ENCODE data around the gene MAP2K6.
"Not testable (repeated sequence)": the region's sequence is repeated elsewhere in the genome, so short reads cannot be mapped to it uniquely, and the experiment has no call there.

The MAP2K6 gene

DNA sequence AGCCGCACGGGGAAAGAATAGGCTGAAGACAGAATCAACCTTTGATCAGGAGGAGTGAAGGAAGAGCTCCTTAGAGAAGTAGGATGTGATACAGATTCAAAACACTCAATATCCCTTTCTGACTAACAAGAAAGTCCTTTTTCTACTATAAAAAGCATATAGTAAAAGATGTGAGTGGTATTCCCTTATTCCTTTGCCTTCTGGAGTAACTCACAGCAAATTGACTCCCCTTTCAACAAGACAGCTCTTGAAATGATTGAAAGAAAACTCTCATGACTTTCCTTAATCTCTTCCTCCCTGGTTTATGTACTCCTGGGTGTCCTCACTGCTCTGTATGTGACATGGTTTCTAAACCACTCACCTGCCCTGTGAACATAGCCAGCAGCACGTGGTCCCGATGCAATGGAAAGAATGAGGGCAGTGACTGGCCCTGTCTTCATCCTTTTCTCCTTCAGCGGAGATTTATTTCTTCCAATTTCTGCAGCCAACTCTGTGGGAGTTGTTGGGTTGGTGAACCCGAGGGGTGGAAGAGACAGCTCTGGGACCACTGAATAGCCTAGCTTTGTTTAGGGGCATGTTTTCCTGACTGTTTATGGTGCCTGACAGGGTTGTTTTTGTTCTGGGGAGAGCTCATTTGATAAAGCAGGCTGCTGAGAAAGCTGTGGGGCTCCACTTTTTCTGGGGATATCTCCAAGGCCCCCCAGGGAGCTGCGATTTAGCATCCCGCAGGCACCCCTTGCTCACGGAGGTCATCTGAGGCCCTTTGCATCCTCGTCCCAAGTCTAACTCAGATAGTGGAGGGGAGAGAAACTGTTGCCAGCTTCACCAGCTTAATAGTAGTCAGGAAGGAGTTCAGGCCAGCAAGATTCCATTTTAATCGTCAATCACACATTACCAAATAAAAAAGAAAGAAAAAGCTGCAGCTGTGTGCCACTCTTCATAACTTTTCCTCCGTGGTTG, 46.7 kb downstream of the MAP2K6 start:
- no peak for DNase-seq

DNA sequence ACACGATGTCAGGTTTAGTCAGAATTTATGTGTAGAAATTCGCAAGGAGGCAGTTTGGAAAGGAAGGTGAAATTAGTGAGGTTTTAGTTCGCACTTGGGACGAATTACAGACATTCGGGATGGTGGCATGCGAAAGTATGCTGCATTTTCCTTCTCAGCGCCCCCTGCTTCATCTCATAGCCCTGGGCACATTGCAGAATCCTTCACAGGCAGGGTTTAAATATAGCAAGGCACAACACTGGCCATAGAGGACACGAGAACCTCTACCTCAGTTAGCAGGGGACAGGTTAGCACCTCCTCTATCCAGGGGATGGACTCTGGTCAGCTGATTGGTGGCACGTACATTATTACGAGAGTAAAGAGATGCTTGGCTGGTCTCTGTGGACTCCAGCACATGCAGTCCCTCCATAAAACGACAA, 47.5 kb downstream of the MAP2K6 start:
- DNase-seq, result no peak

DNA sequence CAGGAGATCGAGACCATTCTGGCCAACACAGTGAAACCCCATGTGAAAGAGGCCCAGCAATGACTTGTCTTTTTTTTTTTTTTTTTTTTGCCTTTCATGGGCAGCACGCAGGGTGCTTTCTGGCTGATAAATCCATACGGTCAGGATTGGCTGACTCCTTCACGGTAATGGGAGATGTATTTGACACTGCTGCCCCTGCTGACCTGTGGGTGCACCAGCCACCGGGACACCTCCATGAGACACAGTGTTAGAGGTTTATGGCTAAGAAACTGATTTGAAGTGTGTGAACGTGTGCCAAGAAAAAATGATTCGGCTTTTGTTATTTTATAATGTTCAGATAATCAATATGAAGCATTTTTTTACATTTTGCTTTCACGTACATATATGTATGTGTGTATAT, 48.4 kb downstream of the MAP2K6 start:
- no peak for DNase-seq

DNA sequence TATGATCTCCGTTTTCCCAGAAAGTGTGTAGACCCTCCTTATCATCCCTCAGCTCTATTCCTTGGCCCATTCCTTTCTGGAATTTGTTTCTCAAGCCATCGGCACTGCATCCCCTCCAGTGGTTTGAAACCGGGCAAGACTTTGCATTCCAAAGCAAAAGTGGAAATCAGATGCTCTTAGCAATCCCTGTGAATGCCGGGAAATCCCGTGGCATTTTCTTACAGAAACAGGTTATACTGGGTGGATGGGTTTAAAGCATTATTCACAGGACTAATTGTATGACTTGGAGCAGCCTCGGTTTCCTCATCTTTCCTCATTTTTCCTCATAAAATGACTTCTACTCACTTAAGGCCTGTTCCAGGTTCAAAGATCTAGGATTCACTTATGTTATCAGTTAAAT, 52.0 kb downstream of the MAP2K6 start:
- DNase-seq, result no peak

DNA sequence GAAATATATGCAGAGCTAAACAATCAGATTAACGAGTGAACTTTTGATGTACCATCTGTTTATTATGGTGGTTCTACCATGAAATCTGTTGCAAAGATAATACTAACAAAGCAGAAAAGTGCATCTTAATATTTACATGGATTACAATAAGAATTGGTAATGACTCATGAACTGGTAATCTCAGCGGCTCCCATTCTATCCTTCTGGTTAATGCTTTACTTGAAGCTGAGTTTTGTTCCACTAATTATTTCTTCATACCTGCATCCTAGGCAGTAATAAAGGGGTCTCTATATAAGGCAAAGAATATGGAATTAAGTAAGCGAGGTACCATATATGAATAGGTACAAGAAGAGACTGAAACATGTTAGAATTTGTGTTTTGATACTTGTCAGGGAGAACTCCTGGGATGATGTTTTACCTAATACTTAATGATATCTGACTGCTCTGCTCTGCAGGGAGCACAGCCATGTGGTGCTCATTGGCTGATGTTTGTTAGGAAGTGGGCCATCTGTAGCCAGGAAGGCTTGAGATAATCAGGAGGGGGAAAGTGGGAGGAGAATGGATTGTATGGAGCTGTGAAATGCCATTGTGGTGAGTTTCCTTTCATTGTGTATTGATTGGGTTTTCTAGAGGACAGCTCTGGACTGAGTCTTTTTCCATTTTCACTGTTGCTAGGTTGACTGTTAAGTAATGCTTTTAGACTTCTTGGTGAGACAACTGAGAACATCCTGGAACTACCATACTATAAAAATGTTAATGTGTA, 52.6 kb downstream of the MAP2K6 start:
- DNase-seq, result no peak

DNA sequence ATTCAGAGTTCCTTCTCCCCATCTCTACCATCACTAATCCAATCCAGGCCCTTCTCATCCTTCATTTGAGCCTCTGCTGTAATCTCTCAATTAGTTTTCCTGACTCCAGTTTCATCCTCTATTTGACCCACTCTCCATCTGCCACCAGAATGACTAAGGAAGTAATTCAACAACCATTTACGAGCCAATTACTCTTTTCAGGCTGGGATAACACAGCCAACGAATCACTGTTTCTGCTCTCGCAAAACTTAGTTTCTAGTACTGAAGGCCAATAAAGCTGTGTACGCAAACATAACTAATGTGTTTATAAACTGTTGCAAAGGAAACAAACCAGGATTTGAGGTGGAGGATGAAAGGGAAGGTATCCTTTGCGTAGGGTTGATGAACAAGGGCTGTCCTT, 53.7 kb downstream of the MAP2K6 start:
- no peak for DNase-seq

DNA sequence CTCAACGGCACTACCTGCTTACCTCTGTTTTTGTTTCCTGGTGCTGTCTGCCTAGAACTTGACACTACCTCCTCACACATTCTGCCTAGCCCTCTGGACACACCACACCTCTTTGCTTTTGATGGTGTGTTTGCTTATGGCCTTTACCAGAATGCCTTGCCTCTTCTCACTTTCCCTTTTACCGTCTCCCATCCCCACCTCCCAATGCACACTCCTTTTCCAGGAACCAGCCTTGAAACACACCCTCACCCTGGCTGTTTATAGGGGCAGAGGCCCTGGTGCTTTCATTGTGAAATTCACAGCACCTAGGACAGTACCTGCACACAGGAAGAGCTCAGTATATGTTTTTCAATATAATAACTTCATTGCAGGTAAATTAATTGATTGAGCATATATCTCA, 56.2 kb downstream of the MAP2K6 start:
- no peak for DNase-seq

DNA sequence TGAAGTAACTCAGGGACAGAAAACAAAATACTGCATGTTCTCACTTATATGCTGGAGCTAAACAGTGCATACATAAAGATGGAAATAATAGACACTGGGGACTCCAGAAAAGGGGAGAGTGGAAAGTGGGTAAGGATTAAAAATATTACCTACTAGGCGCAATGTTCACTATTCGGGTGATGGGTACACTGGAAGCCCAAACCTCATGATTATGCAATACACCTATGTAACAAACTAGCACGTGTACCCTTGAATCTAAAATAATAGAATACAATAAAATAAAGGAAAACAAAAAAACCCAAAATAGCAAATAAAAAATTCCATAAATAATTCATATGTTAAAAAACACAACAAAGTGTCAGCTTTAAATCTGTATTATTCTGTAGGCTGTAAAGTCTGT, 56.9 kb downstream of the MAP2K6 start:
- no peak for DNase-seq

DNA sequence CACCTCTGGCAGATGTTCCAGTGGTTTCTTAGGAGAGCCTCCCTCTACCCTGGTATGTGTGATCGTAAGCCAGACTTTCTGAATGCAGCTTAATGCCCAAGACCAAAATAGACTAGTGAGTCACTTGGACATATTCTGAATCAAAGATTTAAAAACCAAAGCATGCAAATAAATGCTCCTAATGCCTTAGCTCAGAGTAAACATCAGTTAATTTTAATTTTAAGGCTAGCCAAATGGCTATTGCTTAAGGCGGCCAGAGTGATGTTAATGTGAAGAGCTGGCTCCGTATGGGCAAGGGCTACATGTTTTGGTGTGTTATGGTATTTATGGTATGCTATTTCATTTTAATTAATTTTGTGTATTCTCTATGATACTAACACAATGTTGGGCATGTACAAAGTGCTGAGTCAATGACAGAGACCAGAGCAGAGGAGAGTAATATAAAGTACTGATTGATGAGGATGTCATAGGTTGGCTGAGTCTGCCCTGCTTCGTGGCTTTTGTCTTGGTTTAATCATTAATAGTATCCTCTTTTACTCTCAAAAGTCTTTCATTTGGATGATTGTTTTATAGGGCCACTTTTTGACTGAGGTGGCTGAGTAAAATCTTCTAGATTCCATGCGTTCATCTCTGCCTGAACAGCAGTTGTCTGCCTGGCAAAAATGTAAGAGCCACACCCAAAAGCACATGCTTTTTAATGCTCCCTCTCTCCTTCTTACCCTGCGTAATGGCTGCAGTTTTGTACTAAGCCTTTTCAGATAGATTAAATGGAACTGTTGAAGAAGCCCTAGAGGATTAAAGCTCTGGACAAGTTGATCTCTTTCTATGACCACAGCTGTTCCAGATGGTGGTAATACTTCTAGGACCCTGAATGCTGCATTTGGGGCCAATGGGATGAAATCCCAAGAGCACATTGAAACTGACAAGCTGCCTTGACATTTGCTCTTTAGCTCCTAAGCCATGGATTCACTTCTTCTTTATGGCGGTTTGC, 59.6 kb downstream of the MAP2K6 start:
- DNase-seq, result no peak

DNA sequence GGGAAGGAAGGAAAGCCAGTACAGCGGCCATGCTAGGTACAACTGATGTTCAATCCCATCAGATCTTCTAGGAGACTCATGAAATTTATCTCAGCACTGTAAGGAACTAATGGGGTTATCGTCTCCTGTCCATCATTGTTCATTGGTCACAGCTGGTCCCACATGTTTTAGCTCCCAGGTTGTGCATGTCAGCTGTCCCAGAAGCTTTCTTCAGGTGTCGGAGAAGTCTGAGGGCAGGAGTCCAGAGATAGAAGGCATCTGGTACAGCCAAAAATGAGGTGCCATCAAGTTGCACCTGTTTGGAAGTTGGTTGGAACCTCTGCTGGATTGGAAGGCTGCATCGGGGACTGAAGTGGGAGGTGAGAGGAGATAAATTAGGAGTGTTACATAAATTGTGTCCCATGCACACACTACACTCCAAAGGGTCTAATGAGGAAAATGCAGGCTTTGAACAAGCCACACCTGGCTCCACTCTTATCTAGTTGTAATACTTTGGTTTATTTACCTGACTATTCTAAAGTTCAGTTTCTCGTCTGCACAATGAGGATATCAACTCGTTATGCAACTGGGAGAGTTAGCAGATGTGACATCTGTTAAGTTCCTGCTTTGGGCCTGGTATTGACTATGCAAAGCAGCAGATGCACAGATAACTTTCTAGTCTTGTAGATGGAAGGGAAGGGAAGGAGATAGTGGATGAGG, 62.9 kb downstream of the MAP2K6 start:
- no peak for DNase-seq

DNA sequence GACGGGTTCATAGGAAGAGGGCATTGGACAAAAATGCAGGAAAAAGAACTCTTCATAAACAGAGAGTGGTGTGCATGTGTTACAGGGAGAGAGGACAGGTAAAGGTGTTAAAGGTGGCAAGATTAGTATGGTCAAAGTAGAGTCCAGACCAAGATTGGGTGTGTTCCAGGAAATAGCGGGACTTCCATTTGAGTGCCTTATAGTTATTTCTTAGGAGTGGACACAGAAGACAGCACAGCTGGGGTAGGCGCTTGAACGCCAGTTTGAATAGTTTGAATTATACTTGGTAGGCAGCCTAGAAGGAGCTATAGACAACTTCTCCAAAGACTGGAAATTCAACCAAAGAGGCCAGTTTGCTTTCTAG, 63.4 kb downstream of the MAP2K6 start:
- no peak for DNase-seq

DNA sequence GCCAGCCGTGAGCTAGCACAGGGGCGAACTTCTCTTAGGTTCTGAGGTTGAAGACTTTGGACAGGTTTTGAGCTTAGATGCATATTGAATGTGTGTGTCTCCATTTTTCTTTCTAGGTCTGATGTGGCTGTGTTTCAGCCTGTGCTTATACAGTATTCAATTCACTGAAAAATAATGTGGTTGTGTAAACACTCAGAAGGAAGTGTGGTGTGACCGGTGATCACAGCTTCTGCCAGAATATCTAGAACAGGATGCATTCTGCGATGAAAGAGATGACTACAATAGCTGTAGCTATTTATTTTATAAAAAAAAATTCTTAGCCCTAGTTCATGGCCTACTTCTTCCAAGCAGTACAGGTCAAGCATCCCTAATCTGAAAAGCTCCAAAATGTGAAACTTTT, 64.4 kb downstream of the MAP2K6 start:
- no peak for DNase-seq

DNA sequence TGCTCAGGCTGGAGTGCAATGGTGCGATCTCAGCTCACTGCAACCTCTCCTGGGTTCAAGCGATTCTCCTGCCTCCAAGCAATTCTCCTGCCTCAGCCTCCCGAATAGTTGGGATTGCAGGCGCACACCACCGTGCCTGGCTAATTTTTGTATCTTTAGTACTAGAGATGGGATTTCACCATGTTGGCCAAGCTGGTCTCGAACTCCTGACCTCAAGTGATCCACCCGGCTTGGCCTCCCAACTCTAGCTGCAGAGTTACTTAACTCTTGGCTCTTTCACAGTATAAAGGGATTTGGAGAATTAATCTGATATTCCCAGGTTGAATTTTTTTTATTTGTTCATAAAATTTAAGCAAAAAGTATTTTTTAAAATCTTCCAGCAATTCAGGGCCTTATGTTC, 65.3 kb downstream of the MAP2K6 start:
- DNase-seq, result not testable (repeated sequence)

DNA sequence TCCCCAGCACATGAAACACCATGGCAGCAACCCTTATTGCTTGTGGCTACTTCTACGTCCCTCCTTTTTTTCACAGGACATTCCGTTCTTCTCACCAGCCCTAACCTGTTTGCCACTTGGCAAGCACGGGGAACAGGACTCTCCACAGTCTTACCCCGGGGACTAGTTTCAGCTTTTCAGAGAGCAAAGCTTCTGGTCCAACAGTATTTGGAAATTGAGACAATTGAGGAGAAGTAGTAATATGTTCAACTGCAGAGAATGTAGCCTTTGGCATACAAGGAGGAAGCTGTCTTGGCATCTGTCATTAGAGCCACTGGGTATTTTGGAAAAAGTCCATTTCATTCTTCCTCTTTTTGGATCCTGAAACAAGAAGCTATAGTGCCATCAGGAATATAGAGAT, 65.7 kb downstream of the MAP2K6 start:
- DNase-seq, result no peak

DNA sequence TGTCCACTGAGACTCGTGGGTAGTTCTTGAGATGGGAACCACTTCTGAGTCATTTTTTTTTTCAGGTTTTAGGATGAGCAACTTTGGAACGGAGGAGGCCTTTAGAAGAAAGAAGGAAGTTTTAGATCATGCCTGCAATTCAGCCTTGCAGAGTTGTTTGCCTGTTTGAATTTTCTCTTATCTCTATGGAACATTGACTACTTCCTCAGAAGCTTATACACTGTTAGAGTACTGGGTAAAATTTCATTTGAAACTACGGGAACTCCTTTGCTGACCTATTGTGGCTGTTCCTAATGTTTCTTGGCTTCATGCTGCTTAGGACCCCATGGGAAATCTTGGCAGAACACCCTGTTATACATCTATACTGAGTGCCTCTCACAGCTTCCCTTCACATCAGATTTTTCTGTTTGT, 70.8 kb downstream of the MAP2K6 start:
- DNase-seq, result no peak

DNA sequence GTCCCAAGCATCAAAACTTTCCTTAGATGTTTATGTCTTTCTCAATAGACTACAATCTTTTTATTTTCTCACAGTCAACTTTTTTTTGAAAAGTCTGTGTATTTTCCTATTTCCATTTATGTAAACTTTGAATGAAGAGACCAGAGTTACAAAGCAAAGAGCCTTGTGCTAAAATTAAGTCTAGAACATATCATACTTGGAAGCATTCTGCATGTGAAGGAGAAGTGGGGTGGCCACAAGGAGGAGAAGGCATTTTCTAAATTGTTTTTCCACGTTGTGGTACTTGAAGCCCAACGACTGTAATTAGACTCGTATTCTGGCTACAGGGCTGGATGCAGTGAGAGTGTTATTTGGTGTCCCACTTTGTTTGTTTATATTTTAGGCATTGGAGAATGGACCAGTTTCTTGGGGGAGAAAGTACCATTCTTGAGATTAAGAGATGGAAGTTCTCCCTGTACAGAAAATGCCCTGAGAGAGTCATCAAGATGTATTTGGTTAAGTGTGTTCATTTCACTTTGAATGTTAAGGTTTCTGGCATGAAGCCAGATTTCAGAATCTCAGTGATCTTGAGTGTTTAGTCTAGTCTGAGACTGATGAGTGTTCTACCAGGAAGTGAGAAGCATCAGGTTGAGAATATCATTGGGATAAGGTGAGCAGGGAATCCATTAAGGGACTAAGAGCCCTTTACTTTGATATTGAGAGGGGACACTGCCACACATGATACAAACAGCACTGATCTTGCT, 71.6 kb downstream of the MAP2K6 start:
- DNase-seq, result peak; percentile 15

DNA sequence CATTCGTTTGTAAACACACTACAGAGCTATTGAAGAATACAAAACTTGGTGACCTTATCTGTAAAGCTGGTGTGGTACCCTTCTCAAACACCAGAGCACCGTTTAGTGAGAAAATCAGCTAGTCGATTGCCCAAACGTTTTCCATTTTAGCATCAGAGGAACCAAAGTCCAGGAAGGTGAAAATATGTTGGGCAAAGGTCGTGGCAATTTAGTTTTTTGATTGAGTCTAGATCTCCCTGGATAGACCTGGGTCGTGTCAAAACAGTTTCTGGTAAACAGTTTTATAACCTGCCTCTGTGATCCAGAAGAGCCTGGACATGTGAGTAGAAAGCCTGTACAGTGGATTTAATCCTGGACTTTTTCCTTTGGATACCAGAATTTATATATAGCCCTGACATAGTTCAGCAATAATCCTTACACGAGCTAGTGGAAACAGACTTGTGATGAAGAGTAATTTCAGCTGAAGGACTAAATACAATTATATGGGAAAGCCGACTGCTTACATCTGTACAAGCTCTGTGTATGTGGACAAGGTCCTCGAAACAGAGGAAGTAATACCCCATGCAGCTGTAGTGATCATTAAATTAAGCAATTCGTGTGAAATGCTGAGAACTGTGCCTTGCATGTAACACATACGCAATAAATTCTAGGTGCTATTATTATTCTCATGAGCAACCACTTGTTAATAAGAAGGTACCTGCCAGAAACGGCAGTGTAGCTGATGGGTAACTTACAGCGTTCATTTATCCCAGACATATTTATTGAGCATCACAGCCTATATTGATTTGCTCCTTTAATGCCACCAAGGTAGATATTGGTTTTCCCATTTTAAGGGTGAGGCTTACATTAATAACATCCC, 72.5 kb downstream of the MAP2K6 start:
- DNase-seq, result no peak

DNA sequence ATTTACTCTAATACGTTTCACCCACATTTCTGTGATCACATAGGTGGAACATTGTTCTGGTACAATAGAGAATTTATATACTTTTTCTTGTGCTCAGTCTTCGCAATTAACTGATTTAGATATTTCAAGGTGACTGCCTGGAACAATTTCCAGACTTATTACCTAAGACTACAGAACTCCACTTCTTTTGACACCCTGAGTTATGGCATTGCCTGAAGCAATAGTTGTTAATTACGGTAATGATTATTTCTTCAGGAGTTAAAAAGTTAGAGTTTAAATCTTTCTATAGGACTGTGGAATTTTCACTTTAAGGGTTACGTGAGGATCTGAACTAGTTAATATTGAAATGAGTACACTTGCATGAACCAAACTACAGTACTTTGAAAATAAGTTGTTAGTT, 74.8 kb downstream of the MAP2K6 start:
- no peak for DNase-seq

DNA sequence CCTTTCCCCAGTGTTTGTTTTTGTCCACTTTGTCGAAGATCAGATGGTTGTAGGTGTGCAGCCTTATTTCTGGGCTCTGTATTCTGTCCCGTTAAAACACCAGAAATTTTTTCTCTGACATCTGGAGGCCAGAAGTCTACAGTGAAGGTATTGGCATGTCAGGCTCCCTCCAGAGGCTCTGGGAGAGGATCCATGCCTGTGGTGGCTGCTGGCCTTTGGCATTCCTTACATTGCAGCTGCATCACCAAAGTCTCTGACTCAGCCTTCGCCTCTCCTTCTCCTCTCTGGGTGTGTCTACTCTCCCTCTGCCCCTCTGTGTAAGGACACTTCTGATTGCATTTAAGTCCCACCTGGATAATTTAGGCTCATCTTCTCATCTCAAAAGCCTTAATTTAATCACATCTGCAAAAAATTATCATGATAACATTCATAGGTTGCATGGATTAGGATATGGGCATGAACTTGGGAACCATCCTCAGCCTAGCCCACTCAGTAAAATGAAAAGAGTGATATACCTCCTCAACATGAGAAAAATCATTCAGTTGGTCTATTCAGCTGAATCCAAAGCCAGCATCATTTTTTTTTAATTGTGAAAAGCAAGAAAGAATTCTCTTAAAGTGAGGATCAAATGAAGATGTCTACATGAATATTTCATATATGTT, 78.0 kb downstream of the MAP2K6 start:
- DNase-seq, result no peak

DNA sequence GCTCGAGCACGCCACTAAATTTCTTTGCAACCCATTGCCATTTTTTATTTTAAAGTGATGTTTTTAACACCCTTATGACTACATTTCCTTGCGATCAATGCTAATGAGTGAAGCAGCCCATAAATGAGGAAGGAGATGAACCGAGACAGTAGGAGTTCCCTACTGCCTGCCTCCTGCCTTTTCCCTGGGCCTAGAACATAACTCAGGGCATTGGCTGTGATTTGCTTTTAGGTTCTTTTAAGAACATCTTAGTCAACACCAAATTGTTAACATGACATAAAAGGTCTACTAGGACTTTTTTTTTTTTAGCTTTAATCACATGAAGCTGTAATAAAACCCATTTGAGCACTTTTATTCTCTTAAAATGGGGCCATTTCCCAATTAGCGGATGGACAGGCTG, 81.3 kb downstream of the MAP2K6 start:
- no peak for DNase-seq
